GM13976 (cell line): ENCODE data around the gene ZNF827.

Source experiments
- DNase-seq: peaks from one replicate; pipeline ENCODE4 v3.0.0; 2012; ENCODE audit warnings: low spot score
- in situ Hi-C: fragments of 300-500 bp; cut with MboI; formaldehyde crosslinking; loops from one replicate; pipeline ENCODE4 v1.12.0; 2022; ENCODE audit warnings: low sequenced_read_pairs, mixed read lengths, inconsistent platforms; ENCODE audit not compliant: unreplicated experiment
- TF ChIP-seq, protein P1 (sequence below): IDR thresholded peaks from 2 replicates; pipeline ENCODE4 v1.5.1; 2012; ENCODE audit warnings: borderline replicate concordance, mild to moderate bottlenecking; ENCODE audit not compliant: insufficient read depth; ENCODE audit errors: extremely low read depth, missing control alignments, control extremely low read depth

ZNF827 gene

GRCh38 chr4:145886871-145887240 lies 51.8 kb downstream of the ZNF827 start:
- DNase-seq: no peak
- TF ChIP-seq, protein P1, sequence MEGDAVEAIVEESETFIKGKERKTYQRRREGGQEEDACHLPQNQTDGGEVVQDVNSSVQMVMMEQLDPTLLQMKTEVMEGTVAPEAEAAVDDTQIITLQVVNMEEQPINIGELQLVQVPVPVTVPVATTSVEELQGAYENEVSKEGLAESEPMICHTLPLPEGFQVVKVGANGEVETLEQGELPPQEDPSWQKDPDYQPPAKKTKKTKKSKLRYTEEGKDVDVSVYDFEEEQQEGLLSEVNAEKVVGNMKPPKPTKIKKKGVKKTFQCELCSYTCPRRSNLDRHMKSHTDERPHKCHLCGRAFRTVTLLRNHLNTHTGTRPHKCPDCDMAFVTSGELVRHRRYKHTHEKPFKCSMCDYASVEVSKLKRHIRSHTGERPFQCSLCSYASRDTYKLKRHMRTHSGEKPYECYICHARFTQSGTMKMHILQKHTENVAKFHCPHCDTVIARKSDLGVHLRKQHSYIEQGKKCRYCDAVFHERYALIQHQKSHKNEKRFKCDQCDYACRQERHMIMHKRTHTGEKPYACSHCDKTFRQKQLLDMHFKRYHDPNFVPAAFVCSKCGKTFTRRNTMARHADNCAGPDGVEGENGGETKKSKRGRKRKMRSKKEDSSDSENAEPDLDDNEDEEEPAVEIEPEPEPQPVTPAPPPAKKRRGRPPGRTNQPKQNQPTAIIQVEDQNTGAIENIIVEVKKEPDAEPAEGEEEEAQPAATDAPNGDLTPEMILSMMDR: no peak
- in situ Hi-C loops: no loop called here

GRCh38 chr4:145885666-145886065 lies 53.0 kb downstream of the ZNF827 start:
- in situ Hi-C loops: no loop called here
- no peak for DNase-seq
- TF ChIP-seq, protein P1: no peak

GRCh38 chr4:145884775-145885174 lies 53.8 kb downstream of the ZNF827 start:
- no peak for DNase-seq
- in situ Hi-C loops: no loop called here
- TF ChIP-seq, protein P1: no peak

GRCh38 chr4:145883101-145883694 lies 55.4 kb downstream of the ZNF827 start:
- in situ Hi-C loops: no loop called here
- DNase-seq: no peak
- TF ChIP-seq, protein P1: no peak

GRCh38 chr4:145882604-145883003 lies 56.0 kb downstream of the ZNF827 start:
- in situ Hi-C loops: no loop called here
- no peak for DNase-seq
- TF ChIP-seq, protein P1: no peak

DNA sequence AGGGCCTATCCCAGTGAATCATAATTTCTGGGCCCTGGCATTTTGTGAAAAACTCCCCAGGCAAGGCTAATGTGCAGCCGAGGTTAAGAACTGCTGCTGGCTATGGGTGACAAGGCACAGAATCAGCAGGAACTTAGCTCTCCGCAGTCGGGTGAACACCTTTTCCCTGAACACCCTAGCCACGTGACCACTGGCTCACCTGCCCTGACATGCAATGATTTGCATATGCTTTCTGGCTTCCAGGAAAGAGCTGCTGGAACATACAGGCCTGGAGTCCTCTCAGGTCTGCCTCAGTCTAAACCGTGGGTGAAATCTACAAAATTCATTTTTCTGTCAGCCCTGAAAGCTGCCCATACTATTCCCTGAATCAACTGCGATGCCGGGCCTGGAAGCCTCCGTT lies 56.6 kb downstream of the ZNF827 start:
- in situ Hi-C loops: no loop called here
- TF ChIP-seq, protein P1: no peak
- DNase-seq: no peak
